HG03159 (cell line): Measurements from ENCODE around the gene MBD3L2B.
A peak's percentile ranks its signal among the peaks of the same experiment; 100 is the strongest.
"Not testable (repeated sequence)": the region's sequence is repeated elsewhere in the genome, so short reads cannot be mapped to it uniquely, and the experiment has no call there.

Experiments
- ATAC-seq: cut with Tn5 transposase; IDR thresholded peaks from one replicate; pipeline ENCODE4 v1.9.1; 2021; ENCODE audit warnings: mild to moderate bottlenecking, moderate library complexity; ENCODE audit not compliant: unreplicated experiment

Gene MBD3L2B

DNA sequence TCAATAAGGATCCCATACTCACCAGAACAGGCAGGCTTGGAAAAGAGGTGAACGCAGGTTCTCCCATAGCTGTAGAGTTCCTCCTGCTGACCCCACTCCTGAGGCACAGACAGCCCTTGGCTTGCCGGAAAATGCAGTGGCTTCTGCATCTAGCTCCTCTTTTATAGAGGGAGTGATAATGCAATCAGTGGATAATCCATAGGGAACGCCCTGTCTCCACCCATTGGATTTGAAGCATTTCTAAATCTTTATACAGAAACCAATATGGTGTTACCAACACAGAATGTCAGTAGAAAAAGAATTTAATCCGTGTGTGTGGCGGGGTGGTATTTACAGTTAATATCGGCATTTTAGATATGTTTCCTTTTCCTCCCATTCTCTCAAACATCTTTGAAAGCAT is at the start of gene MBD3L2B:
Gene MBD3L2B (minus strand): TSS at position 101 of the 400 bp plus-strand sequence. CDS start 34 bp downstream, at position 67.
- not testable (repeated sequence) for ATAC-seq

DNA sequence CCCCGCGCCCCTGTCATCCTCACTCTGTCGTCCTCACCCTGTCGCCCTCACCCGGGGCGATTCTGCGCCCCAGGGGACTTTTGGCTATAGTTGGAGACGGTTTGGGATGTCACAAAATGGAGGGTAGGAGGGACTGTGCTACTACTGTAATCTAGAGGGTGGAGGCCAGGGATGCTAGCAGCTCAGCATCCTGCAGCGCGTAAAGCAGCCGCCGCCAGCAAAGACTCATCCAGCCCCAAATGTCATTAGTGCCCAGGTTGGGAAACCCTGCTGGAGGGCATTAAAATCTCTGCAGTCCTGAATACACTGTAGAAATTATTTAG is 48.6 kb upstream of the MBD3L2B start:
- peak; percentile 36 for ATAC-seq

DNA sequence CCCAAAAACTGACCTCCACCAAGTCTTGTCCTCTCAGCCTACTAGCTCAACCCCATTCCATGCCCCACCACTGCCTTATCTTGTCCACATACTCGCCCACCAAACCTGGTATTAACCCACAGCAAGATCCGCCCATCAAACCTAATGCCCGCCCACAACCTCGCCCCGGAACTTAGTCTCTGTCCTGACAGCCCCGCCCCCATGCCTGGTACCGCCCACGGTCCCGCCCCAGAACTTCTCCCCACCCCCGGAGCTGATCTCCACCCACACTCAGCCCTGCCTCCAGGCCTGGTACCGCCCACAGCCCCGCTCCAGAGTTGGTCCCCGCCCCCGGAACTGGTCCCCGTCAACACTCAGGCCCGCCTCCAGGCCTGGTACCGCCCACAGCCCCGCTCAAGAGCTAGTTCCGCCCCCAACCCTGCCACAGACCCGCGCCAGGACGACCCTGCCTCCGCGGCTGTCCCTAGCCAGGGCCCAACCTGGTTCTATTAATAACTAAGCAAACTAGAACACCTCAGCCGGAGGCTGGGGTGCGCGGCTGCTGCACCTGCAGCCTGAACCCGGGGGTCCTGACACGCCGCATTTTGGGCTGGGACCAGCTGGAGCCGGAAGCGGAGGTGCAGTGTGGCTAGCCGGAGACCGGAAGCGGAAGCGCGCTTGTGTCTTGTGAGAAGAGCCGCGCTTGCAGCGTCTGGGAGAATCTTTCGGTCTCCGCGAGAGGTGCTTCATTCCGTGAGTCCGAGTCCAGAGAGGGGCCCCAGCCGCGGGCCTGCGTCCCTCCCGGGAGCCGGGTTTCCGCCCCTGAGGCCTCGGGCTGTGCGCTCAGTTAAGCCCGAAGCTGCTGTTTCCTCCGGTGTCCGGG is 48.0 kb upstream of the MBD3L2B start, which contains the start of gene ZNF557:
Gene ZNF557 (plus strand): TSS at position 662 of the 862 bp plus-strand sequence. CDS start 5,372 bp downstream, outside the sequence.
- ATAC-seq = peak; percentile 85

DNA sequence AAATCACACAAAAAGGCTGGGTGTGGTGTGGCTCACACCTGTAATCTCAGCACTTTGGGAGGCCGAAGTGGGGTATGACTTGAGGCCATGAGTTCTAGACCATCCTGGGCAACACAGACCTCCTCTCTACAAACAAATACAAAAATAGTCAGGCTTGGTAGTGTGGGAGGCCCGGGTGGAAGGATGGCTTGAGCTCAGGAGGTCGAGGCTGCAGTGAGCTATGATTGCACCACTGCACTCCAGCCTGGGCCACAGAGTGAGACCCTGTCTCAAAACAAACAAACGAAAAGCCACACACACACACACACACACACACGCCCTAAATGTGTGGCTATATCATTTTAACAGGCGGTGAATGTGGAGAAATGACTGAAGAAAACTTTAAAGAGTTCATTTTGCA is 47.4 kb upstream of the MBD3L2B start:
- no peak for ATAC-seq

DNA sequence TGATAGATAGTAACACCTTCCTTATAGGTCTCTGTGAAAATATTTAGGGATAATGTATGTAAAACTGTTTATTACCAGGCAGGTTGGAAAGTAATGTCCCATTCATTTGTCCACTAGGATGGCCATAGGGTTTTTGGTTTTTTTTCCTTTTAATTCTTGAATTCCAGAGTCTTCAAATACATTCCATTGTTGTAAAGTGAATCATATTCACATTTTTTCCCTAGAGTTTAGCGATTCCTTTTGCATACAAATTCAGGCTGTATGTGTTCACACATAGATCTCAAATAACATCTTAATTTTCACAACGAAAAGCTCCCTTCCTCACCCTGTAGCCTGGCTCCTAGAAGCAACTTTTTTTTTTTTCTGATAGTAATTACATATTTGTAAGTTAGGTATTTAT is 46.5 kb upstream of the MBD3L2B start:
- no peak for ATAC-seq

GRCh38 chr19:7067122-7067521 is 45.9 kb upstream of the MBD3L2B start:
- not testable (repeated sequence) for ATAC-seq

- ATAC-seq = no peak
Observed at GRCh38 chr19:7063764-7064418, 42.7 kb upstream of the MBD3L2B start.

DNA sequence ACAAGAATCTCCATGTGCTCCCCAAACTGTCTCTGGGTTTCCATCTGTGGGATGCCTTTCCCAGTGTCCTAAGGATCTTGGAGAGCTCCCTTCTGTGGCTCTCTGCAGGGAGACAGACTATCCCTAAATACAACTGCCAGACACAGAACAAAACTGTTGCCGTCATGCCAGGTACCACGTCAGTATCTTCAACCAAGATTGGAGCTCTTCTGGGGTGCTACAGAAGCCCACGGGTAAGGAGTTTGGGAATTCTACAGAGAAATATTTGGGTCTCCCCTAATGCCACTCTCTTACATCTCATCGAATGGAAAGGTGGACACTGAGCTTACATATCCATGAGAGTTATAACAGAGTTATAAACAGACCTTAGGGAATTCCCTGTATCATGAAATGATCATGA is 42.1 kb upstream of the MBD3L2B start:
- ATAC-seq = no peak

GRCh38 chr19:7059977-7060376 is 38.7 kb upstream of the MBD3L2B start:
- not testable (repeated sequence) for ATAC-seq

DNA sequence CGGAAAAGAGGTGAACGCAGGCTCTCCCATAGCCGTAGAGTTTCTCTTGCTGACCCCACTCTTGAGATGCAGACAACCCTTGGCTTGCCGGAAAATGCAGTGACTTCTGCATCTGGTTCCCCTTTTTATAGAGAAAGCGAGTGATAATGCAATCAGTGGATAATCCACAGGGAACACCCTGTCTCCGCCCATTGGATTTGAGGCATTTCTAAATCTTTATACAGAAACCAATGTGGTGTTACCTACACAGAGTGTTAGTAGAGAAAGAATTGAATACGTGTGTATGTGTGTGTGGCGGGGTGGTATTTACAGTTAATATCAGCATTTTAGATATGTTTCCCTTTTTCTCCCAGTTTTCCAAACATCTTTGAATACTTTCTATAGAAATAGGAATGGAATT is 37.3 kb upstream of the MBD3L2B start, which contains the start of gene MBD3L3:
Gene MBD3L3 (minus strand): TSS at position 101 of the 400 bp plus-strand sequence. CDS start 71 bp downstream, at position 30.
- not testable (repeated sequence) for ATAC-seq

GRCh38 chr19:7056371-7056770 is 35.1 kb upstream of the MBD3L2B start:
- not testable (repeated sequence) for ATAC-seq

GRCh38 chr19:7055679-7056078 is 34.4 kb upstream of the MBD3L2B start:
- not testable (repeated sequence) for ATAC-seq

- ATAC-seq = not testable (repeated sequence)
Observed at GRCh38 chr19:7054635-7055368, 33.6 kb upstream of the MBD3L2B start.

GRCh38 chr19:7052896-7053295 is 31.7 kb upstream of the MBD3L2B start:
- not testable (repeated sequence) for ATAC-seq

DNA sequence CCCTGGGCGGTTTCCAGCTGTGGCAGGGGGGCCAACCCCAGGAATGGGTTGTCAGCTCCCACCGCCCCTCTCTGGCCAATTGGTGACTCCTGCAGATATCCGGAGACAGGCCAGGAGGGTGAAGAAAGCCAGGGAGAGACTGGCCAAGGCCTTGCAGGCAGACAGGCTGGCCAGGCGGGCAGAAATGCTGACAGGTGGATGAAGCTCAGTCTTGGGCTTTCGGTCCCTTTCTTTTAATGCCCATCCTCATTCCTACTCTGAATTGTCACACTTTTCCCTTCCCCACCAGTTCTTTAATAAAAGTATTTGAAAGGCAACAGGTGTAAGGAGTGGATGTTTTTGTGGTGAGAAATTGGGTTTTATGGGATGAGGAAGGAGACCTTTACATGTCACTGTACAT is 30.2 kb upstream of the MBD3L2B start:
- not testable (repeated sequence) for ATAC-seq

- ATAC-seq = not testable (repeated sequence)
Observed at GRCh38 chr19:7049021-7049420, 27.8 kb upstream of the MBD3L2B start, which contains the start of gene MBD3L2. Gene MBD3L2, plus strand, starts transcription at chr19:7049321. Its CDS starts 53 bp downstream, at chr19:7049374.

DNA sequence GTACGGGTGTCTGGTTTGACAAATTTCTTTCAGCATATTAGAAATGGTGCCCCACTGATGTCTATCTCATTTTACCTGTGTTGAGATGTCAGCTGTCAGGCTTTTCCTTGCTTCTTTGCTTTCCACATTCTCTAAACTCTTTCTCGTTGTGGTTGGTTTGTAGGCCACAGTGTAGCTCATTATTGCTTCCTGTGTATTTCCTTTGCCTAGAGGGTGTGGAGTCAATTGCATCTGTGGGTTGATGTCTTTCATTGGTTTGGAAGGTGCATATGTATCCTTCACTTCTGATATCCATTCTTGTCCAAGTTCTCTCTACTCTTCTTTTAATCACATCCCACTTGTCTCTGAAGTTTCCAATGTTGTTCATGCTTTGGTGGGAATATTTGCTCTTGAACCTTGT is 20.3 kb upstream of the MBD3L2B start:
- not testable (repeated sequence) for ATAC-seq

- not testable (repeated sequence) for ATAC-seq
Observed at GRCh38 chr19:7040079-7040478, 18.8 kb upstream of the MBD3L2B start, which contains the start of gene MBD3L4. Gene MBD3L4, minus strand, starts transcription at chr19:7040179. Its CDS starts 35 bp downstream, at chr19:7040144.

DNA sequence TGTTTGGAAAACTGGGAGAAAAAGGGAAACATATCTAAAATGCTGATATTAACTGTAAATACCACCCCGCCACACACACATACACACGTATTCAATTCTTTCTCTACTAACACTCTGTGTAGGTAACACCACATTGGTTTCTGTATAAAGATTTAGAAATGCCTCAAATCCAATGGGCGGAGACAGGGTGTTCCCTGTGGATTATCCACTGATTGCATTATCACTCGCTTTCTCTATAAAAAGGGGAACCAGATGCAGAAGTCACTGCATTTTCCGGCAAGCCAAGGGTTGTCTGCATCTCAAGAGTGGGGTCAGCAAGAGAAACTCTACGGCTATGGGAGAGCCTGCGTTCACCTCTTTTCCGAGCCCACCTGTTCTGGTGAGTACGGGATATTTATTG is 9.0 kb upstream of the MBD3L2B start, which contains the start of gene MBD3L5:
Gene MBD3L5 (plus strand): TSS at position 301 of the 400 bp plus-strand sequence. CDS start 34 bp downstream, at position 335.
- ATAC-seq = not testable (repeated sequence)

DNA sequence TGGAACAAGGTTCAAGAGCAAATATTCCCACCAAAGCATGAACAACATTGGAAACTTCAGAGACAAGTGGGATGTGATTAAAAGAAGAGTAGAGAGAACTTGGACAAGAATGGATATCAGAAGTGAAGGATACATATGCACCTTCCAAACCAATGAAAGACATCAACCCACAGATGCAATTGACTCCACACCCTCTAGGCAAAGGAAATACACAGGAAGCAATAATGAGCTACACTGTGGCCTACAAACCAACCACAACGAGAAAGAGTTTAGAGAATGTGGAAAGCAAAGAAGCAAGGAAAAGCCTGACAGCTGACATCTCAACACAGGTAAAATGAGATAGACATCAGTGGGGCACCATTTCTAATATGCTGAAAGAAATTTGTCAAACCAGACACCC is 7.6 kb upstream of the MBD3L2B start:
- ATAC-seq = not testable (repeated sequence)

DNA sequence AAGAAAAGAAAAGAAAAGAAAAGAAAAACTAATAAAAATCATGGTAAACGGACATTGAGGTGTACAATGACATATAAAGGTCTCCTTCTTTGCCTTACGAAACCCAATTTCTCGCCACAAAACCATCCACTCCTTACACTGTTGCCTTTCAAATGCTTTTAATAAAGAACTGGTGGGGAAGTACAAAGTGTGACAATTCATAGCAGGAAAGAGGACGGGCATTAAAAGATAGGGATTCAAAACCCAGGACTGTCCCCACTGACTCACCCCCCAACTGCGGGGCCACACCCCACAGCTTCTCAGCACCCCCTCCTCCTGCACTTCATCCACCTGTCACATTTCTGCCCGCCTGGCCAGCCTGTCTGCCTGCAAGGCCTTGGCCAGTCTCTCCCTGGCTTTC is 2.4 kb downstream of the MBD3L2B start:
- no peak for ATAC-seq
